Measurements from ENCODE around the gene KRTAP12-2. TPM values are rescaled to one million over a fixed set of nuclear protein-coding genes. Genes with fewer than 3 reads are reported as not detected.
"Not testable (repeated sequence)": the region's sequence is repeated elsewhere in the genome, so short reads cannot be mapped to it uniquely, and the experiment has no call there.

Gene KRTAP12-2
- total RNA-seq, 3 donors from 2014 or later: not detected

DNA sequence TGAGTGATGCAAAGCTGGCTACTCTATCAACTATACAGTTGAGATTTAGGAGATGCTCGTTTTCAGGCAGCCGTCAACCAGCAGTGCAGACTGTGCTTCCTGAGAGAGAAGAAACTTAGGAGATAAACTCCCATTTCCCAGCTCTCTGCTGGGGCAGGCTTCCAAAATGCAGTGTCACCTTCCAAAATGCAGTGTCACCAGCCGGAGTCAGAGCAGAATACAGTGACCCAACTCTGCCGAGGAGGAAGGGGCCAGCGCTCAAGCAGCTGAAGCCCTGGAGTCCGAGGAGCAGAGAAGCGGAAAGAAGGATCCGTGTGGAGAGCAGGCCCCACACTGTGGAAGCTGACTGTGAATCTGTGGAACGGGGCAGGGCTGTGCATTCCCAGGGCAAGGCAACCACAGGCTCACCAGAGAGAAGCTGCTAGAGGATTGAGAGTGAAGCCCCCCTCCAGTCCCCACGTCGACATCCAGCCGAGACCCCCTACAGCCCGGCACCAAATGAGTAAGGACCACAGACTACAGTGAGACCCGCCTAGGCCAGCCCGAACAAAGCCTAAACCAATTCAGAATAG, 15.9 kb upstream of the KRTAP12-2 start:
- H3K4me3 Mint-ChIP-seq: no peak overlapping the region
- DNase-seq (no peak), ATAC-seq (no peak)
- no peaks in the 10 kb centered on the region for H3K36me3 Mint-ChIP-seq (ENCODE audit: insufficient read depth)
- peaks cover 6% of the 10 kb centered on the region for H3K4me1 Mint-ChIP-seq (ENCODE audit: low read depth)
- peaks cover 12% of the 10 kb centered on the region for H3K27me3 Mint-ChIP-seq (ENCODE audit: low read depth)
- no peaks in the 10 kb centered on the region for H3K9me3 Mint-ChIP-seq

DNA sequence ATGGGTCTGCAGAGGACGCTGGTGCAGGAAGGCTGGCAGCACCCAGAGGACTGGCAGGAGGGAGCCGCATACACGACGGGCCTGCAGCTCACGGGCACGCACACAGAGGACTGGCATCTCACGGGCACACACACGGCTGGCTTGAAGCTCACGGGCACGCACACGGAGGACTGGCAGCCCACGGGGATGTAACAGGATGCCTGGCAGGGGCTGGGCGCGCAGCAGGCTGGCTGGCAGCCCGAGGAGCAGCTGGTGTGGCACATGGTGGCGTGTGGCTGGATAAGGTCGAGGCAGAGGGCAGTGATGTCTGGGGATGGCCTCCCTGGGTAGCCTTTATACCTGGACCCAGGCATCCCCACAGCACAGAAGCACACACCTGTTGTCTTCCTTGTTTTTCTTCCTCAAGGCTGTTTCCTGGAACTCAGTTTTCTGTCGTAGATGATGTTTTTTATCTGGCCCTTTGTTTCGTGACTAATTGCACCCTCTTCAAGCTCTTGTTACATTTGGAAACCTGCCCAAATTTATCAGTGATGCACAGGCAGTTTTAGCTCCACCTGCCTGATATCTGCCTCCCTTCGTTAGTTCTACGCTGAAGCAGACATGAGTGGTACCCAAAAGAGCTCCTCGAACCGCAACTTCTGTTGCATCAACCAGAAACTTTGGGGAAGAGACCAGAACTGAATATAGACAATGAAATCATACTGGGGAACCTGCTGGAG, 15.3 kb upstream of the KRTAP12-2 start, which contains the start of gene KRTAP12-1:
TSS of gene KRTAP12-1 (minus strand) at position 303 of the 719 bp plus-strand sequence. CDS start at position 263, 40 bp downstream.
- ATAC-seq (no peak), DNase-seq (no peak)
- no peaks in the 10 kb centered on the region for H3K36me3 Mint-ChIP-seq (ENCODE audit: insufficient read depth)
- no peaks in the 10 kb centered on the region for H3K9me3 Mint-ChIP-seq
- H3K4me1 Mint-ChIP-seq (ENCODE audit: low read depth): peaks cover 6% of the 10 kb centered on the region
- H3K4me3 Mint-ChIP-seq: no peak within 1 kb of the TSS
- H3K27me3 Mint-ChIP-seq (ENCODE audit: low read depth): peaks cover 12% of the 10 kb centered on the region

DNA sequence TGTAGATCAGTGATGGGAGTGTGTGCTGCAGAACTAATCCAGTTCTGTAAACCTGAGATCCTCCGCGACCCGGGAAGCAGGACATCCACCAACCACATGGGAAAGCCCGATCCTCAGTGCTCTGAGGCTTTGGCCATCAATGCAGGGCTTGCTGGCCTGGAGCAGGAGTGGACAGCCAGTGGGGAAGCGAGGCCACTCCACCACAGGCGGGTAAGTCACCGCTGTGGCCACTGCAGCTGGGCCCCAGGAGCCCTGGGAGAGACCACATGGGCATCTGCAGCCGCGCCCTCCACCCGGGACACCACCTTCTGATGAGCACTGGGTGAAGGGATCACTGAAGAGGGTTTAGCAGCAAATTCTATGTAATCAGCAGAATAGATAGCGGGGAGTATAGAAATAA, 14.4 kb upstream of the KRTAP12-2 start:
- no peak for DNase-seq
- Mint-ChIP-seq H3K27me3 (ENCODE audit: low read depth) (peaks cover 10% of the 10 kb centered on the region), H3K4me3 (no peak overlapping the region), H3K9me3 (no peaks in the 10 kb centered on the region), H3K4me1 (ENCODE audit: low read depth) (peaks cover 6% of the 10 kb centered on the region), H3K36me3 (ENCODE audit: insufficient read depth) (no peaks in the 10 kb centered on the region)
- ATAC-seq: no peak

DNA sequence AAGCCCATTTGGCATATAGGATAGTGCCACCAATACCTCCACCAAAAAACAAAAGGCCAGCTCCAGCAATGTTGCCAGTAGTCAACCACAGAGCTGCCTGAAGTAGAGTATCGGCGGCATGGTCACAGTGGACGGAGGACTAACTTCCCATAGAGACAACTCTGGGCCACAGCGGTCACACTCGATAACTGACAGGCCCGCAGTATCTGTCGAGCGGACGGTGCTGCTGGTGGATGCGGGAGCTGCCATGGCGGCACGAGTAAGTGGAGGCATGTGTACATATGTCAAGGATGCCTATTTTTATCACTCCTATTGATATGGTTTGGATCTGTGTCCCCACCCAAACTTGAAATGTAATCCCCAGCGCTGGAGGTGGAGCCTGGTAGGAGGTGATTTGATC, 11.2 kb upstream of the KRTAP12-2 start:
- ATAC-seq: no peak
- peaks cover under 1% of the 10 kb centered on the region for H3K36me3 Mint-ChIP-seq (ENCODE audit: insufficient read depth)
- no peak overlapping the region for H3K4me3 Mint-ChIP-seq
- H3K27me3 Mint-ChIP-seq (ENCODE audit: low read depth): peaks cover 4% of the 10 kb centered on the region
- no peak for DNase-seq
- H3K9me3 Mint-ChIP-seq: peaks cover 7% of the 10 kb centered on the region
- peaks cover 1% of the 10 kb centered on the region for H3K4me1 Mint-ChIP-seq (ENCODE audit: low read depth)

DNA sequence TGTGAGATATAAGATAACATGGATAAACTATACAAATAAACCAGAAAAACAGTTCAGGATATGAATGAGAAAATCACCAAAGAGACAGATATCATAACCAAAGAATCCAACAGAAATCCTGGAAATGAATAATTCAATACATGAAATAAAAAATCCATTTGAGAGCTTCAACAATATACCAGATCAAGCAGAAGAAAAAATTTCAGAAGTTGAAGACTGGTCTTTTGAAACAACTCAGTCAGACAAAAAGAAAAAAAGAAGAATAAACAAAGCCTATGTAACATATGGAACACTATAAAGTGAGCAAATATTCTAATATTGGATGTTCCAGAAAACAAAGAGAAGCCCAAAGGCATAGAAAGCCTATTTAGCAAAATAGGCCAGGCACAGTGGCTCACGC, 5.2 kb upstream of the KRTAP12-2 start:
- Mint-ChIP-seq H3K9me3 (peaks cover 24% of the 10 kb centered on the region), H3K4me3 (no peak overlapping the region), H3K27me3 (ENCODE audit: low read depth) (peaks cover 2% of the 10 kb centered on the region), H3K4me1 (ENCODE audit: low read depth) (peaks cover 1% of the 10 kb centered on the region), H3K36me3 (ENCODE audit: insufficient read depth) (peaks cover 2% of the 10 kb centered on the region)
- no peak for DNase-seq
- no peak for ATAC-seq

DNA sequence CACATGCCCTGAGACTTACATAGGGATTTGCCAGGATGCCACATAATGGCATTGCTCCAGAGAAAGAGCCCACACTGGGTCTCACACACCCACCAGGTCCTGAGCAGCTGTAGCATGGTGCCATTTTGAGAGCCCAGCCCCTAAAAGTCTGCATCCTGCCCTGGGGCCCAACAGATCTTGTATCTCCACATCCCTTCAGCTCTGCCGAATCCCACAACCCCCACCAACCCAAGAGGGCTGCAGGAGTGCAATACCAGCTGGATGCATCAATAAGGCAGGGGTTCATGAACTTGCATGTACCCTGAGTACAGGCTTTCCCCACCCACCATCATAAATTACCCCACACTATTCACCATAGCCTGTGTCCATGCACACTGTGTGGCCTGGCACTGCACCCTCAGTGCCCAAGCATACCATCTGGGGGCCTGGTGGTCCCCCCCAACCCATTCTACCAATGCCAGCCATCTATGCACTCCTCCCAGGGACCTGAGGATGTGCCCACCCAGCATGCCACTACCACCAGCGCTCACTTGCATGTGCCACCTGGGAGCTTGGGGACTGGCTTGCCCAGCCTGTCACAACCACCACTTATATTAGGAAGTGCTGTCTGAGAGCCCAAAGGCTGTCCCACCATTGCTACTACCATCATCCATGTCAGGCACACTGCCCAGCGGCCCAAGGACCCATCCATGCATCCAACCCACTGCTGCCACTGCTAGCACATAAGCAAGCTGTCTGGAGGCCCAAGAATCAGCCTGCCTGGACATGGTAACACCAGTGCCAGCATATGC, 4.1 kb upstream of the KRTAP12-2 start:
- Mint-ChIP-seq H3K27me3 (ENCODE audit: low read depth) (peaks cover 1% of the 10 kb centered on the region), H3K4me3 (no peak overlapping the region)

DNA sequence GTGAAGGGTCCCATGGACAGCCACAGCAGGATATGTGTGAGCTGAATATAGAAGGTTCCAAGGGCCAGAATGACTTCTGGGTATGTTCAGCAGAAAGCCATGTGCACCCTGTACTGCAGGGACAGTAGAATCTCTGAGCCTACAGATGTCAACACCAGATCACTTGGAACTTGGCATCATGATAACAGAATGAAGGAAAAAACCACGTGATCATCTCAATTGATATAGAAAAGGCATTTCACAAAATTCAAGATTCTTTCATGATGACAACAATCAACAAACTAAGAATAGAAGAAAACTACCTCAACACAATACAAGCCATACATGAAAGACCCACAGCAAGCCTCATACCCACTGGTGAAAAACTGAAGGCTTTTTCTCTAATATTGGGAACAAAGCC, 885 bp upstream of the KRTAP12-2 start:
- no peaks in the 10 kb centered on the region for H3K36me3 Mint-ChIP-seq (ENCODE audit: insufficient read depth)
- ATAC-seq: no peak
- DNase-seq: no peak
- H3K9me3 Mint-ChIP-seq: peaks cover 15% of the 10 kb centered on the region
- no peaks in the 10 kb centered on the region for H3K27me3 Mint-ChIP-seq (ENCODE audit: low read depth)
- H3K4me1 Mint-ChIP-seq (ENCODE audit: low read depth): no peaks in the 10 kb centered on the region
- H3K4me3 Mint-ChIP-seq: no peak overlapping the region

More for the DNA sequence above, 4.1 kb upstream of the KRTAP12-2 start:
- H3K4me1 Mint-ChIP-seq (ENCODE audit: low read depth): peaks cover under 1% of the 10 kb centered on the region
- ATAC-seq: no peak
- H3K9me3 Mint-ChIP-seq: peaks cover 23% of the 10 kb centered on the region
- DNase-seq: no peak
- peaks cover 2% of the 10 kb centered on the region for H3K36me3 Mint-ChIP-seq (ENCODE audit: insufficient read depth)

DNA sequence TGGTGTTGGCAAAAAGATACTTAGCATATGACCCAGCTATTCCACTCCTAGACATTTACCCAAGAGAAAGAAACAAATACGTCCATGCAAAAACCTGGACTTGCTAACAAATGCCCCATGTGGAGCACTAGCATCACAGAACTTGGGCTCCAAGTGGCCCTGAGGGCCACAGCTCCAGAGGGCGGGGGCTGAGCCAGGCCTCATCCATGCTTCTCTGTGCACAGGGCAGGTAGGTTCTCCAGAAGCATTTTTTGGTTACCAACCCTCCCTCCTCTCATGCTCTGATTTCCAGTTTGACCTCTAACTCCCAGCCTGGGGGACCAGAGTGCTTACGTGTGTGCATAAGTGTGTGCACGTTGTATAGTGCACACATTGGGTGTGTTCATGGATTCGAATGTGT, 2.0 kb downstream of the KRTAP12-2 start:
- Mint-ChIP-seq H3K4me3 (no peak overlapping the region), H3K9me3 (peaks cover 12% of the 10 kb centered on the region), H3K36me3 (ENCODE audit: insufficient read depth) (peaks cover 4% of the 10 kb centered on the region), H3K4me1 (ENCODE audit: low read depth) (peaks cover 3% of the 10 kb centered on the region), H3K27me3 (ENCODE audit: low read depth) (no peaks in the 10 kb centered on the region)
- ATAC-seq: no peak
- no peak for DNase-seq

DNA sequence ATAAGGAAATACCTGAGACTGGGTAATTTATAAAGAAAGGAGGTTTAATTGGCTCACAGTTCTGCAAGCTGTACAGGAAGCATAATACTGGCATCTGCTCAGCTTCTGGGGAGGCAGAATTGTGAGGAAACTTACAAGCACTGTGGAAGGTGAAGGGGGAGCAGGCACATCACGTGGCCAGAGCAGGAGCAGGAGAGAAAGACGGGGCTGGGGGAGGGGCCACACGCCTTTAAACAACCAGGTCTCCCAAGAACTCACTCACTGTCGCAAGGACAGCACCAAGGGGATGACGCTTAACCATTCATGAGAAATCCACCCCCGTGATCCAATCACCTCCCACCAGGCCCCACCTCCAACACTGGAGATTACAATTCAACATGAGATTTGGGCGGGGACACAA, 5.2 kb downstream of the KRTAP12-2 start:
- ATAC-seq; H3K27me3 Mint-ChIP-seq (ENCODE audit: low read depth); DNase-seq; H3K36me3 Mint-ChIP-seq (ENCODE audit: insufficient read depth); H3K4me3 Mint-ChIP-seq: not testable (repeated sequence)
- Mint-ChIP-seq H3K9me3 (peaks cover 13% of the 10 kb centered on the region), H3K4me1 (ENCODE audit: low read depth) (peaks cover 34% of the 10 kb centered on the region)

DNA sequence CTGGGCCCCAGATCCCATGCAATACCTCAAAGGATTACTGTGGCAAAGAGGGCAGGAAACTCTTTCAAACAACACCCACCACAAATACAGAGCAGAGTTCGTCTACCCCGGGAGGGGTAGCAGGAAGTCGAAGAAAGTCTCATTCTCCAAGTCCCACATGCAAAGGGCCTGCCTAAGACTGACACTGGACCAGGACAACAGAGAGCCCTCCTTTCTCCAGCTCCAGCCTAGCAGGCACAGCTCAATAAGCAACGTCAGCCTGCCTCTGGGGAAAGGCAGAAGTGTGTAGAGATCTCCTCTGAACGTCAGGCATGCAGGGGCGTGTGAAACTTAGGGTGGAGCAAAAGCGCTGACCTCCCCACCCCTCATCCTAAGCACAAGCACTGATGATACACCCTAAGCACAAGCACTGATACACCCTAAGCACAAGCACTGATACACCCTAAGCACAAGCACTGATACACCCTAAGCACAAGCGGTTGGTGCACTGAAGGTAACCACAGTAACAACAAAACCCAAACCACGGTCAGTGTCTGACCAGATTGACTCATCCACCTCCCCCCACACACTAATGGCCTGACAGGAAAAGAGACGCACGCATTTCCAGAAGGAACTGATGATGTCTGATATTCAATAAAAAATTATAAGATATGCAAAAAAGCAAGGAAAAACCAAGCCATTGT, 7.7 kb downstream of the KRTAP12-2 start:
- Mint-ChIP-seq H3K4me1 (ENCODE audit: low read depth) (peaks cover 55% of the 10 kb centered on the region), H3K27me3 (ENCODE audit: low read depth) (no peaks in the 10 kb centered on the region), H3K4me3 (peak overlapping the region; percentile 20), H3K36me3 (ENCODE audit: insufficient read depth) (peaks cover 4% of the 10 kb centered on the region), H3K9me3 (peaks cover 19% of the 10 kb centered on the region)
- no peak for DNase-seq
- peak in 1 of 2 donors; percentile 16 for ATAC-seq

DNA sequence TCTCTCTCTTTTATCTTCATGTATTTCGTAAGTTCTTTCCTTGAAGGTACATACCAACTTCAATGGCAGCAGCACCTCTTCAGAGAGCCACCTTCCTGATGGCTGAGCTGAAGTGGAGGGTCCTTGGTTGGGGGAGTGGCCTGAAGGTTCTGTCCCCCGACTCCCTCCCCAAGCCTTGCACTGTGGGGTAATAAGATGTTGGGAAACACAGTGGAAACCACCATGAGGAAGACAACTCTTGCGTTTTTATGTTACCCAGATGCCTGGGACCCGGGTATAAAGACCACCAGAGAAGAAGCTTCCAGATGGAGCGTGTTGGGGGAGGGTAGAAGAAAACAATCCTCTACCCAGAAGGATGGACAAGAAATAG, 8.2 kb downstream of the KRTAP12-2 start:
- Mint-ChIP-seq H3K36me3 (ENCODE audit: insufficient read depth) (peaks cover 4% of the 10 kb centered on the region), H3K27me3 (ENCODE audit: low read depth) (no peaks in the 10 kb centered on the region), H3K4me1 (ENCODE audit: low read depth) (peaks cover 61% of the 10 kb centered on the region), H3K4me3 (peak overlapping the region; percentile 51), H3K9me3 (peaks cover 19% of the 10 kb centered on the region)
- DNase-seq (no peak), ATAC-seq (no peak)

DNA sequence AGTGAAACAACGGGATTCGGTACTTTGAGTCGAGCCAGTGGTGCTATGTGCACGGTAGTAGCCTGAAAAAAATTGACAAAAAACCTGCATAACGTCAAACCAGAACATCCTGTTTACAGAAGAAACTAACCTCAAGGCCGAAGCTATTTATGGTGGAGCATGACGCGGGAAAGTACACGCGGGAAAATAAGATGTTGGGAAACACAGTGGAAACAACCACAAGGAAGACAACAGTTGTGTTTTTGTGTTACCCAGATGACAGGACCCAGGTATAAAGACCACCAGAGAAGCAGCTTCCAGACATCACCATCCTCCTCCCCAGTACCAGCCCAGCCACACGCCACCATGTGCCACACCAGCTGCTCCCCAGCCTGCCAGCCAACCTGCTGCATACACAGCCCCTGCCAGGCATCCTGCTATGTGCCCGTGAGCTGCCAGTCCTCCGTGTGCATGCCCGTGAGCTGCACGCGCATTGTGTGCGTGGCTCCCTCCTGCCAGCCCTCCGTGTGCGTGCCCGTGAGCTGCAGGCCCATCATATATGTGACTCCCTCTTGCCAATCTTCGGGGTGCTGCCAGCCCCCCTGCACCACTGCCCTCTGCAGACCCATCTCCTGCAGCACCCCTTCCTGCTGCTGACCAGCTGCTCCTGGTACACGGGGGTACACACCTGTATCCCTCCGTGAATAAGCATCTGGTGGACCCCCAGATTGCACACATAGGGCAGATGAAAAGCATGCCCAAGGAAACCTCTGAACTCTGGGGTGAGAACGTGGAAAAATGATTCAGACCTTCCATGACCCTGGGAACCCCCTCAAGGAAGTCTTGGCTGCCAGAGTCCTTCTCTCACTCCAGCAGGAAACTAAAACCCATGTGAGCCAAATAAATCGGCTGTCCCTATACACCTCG, 8.8 kb downstream of the KRTAP12-2 start, which contains the start of gene KRTAP12-3:
TSS of gene KRTAP12-3 (plus strand) at position 298 of the 906 bp plus-strand sequence. CDS start at position 346, 48 bp downstream.
- peaks cover 19% of the 10 kb centered on the region for H3K9me3 Mint-ChIP-seq
- H3K36me3 Mint-ChIP-seq (ENCODE audit: insufficient read depth): peaks cover 4% of the 10 kb centered on the region
- H3K4me3 Mint-ChIP-seq: peak within 1 kb of the TSS; percentile 67
- H3K4me1 Mint-ChIP-seq (ENCODE audit: low read depth): peaks cover 62% of the 10 kb centered on the region
- ATAC-seq (peak; percentile 46 to 61), DNase-seq (no peak)
- no peaks in the 10 kb centered on the region for H3K27me3 Mint-ChIP-seq (ENCODE audit: low read depth)

DNA sequence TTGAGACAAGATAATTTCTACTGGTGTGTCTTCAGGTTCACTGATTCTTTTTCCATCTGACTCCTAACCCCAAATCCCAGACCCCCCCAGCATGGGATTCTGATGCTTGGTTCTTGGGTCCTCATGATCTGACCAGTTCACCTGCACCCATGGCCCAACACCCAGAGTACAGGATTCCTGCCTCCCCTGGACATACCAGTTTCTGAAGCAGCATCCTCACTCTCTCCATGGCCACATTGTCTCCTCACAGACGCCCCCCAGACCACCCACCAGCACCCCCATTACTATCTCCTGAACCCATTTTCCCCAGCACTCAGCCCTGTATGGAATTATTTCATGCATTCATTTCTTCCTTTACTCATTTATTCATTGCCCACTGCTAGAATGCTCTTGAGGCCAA, 9.9 kb downstream of the KRTAP12-2 start:
- H3K36me3 Mint-ChIP-seq (ENCODE audit: insufficient read depth): no peaks in the 10 kb centered on the region
- H3K9me3 Mint-ChIP-seq: peaks cover 14% of the 10 kb centered on the region
- H3K4me3 Mint-ChIP-seq: no peak overlapping the region
- peaks cover 62% of the 10 kb centered on the region for H3K4me1 Mint-ChIP-seq (ENCODE audit: low read depth)
- ATAC-seq (no peak), DNase-seq (no peak)
- no peaks in the 10 kb centered on the region for H3K27me3 Mint-ChIP-seq (ENCODE audit: low read depth)
